Urothelium cell line (cell line): ENCODE data around the gene PRG3.
"Not testable (repeated sequence)": the region's sequence is repeated elsewhere in the genome, so short reads cannot be mapped to it uniquely, and the experiment has no call there.

Experiments used
- DNase-seq: peaks from one replicate; pipeline ENCODE4 v3.0.0; 2011; ENCODE audit warnings: low spot score, mixed read lengths
- FAIRE-seq: peaks from 2 replicates; lab custom pipeline; 2011; peaks lifted over from hg19 to GRCh38; lab: Jason Lieb, UNC

Gene PRG3

DNA sequence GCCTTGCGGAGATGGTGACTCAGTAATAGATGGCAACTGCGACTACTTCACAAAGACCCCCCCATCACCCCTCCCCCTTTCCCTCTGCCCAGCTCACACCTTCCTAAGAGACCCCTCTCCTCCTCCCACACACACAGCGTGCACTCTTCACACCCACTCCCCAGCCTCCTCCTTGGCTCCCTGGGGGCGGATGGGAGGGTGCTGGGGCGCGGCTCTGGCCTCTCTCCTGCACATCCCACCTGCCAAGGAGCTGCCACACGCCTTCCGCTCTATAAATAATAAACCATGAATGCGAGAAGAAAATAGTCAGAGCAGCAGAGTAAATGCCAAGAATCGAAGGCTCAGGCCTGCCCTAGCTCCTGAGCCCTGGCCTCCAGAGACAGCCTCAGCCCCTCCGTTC, 38.2 kb downstream of the PRG3 start:
- FAIRE-seq (no peak), DNase-seq (no peak)

DNA sequence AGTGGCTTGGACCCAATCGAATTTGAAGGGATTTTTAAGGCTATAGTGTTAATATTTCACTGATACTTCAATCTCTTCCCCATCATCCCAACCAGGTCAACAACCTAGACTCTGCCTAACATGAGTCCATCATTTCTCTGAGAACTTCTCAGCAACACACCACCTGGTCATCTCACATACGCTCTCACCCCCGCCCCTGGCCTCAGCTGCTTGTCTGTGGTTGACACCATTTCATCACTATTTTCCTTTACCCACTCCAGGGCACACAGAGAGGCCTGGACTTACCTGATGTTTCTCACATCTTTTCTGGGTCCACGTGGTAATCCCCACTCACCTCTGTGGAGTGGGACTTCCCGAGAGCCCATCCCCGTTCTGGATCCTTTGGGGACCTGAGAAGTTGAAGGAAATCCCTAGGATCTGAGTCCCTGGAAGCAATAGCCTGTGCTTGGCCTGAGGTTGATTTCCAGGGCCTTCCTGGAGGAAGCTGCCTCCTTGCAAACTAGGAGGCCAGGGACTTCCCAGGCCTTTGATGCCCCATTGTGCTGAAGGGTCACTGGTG, 39.6 kb downstream of the PRG3 start:
- DNase-seq: no peak
- no peak for FAIRE-seq

DNA sequence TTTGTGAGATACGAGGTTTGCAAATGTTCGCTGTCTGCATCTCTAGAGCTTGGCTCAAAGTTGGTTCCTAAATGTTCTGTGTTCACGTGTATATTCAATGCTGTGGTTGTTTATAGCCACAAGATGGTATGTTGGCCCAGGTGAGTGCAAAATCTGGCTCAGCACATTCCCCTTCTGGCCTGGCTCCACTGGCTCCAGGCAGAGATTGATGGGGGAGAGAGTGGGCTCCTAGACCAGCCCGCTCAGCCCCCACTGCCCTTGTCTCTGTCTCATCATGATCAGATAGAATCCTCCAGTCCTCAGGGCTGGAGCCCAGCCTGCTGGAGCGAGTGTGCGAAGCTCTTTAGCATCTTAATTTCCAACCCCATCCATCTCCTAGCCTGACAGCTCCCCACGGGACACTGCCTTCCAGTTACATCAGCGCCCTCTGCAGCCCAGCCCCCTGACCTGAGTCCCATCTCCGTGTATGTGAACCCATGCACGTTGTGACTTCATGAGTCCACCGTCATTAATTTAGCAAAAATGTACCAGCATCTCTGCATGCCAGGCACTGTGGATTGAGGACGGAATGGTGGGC, 40.8 kb downstream of the PRG3 start:
- FAIRE-seq: no peak
- DNase-seq: no peak

DNA sequence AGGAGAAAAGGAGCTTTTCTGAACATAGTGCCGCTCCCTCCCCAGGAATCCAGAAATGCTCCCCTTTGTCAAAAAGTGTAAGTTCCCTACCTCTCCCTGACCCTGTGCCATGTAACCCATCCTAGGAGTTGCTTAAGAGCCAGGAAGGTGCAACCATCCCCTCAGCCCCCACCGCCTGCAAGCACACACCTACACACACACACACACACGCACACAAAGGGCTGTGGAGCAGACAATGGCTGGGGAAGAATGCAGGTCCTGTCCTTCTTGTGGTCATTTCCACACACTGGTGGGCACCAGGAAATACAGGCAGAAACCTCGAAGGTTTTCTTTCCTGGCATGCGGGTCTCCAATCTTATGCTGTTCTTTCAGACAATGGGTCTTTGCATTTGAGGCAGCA, 41.6 kb downstream of the PRG3 start:
- FAIRE-seq (no peak), DNase-seq (no peak)

DNA sequence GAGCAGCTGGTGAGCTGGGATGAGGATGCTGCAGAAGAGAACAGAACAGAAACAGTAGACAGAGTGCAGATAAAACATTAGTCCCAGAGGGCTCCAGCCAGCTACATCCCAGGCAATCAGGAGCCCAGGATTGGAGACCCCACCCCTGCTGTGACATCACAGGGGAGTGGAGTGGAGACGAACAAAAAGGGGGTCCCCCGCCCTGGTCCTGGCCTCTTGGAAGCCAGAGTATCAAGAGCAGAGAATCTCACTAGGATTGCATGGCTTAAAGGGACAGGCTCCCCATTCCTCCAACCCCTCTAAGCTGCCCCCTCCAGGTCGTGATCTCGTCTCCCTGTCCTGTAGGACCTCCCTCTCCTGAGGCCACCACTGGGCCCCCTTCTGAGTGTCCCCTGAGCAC, 42.8 kb downstream of the PRG3 start, which contains the start of gene P2RX3:
P2RX3 (plus strand) TSS at position 211 of the 400 bp plus-strand sequence. CDS start 199 bp downstream, outside the sequence.
- FAIRE-seq (no peak), DNase-seq (no peak)

DNA sequence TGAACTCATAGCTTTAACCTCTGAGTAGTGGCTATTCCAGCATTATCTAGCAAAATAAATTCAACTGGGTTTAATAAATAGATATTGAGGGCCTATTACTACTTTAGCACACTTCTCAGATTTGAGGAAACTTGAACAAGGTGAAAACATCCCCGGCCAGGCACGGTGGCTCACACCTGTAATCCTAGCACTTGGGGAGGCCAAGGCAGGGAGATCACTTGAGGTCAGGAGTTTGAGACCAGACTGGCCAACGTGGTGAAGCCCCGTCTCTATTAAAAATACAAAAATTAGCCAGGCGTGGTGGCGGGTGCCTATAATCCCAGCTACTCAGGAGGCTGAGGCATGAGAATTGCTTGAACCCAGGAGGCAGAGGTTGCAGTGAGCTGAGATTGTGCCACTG, 44.1 kb downstream of the PRG3 start:
- not testable (repeated sequence) for FAIRE-seq, DNase-seq

DNA sequence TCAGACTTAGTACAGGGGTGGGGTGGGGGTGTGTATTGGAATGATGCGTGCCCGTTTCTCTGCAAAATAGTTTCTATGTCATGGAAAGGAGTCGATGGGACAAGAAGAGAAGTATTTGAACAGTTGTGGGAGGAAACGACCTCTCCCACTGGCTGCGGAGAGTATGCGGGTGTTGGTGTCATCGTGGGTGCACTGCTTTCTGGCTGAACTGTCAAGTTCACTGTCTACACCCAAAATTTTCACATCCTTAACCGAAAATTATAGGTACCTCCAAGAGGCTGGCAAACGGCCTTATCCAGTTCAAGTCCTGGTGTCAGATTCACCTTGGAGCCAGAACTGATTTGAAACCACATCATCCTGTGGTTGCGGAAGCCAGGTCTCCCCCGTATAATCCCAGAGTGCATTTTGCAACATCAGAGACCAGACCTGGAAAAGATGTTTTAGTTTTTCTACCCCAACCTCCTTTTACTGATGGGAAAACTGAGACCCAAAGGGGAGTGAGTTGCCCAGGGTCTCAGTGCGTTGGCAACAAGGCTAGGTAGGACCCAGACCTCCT, 44.8 kb downstream of the PRG3 start:
- FAIRE-seq: no peak

DNA sequence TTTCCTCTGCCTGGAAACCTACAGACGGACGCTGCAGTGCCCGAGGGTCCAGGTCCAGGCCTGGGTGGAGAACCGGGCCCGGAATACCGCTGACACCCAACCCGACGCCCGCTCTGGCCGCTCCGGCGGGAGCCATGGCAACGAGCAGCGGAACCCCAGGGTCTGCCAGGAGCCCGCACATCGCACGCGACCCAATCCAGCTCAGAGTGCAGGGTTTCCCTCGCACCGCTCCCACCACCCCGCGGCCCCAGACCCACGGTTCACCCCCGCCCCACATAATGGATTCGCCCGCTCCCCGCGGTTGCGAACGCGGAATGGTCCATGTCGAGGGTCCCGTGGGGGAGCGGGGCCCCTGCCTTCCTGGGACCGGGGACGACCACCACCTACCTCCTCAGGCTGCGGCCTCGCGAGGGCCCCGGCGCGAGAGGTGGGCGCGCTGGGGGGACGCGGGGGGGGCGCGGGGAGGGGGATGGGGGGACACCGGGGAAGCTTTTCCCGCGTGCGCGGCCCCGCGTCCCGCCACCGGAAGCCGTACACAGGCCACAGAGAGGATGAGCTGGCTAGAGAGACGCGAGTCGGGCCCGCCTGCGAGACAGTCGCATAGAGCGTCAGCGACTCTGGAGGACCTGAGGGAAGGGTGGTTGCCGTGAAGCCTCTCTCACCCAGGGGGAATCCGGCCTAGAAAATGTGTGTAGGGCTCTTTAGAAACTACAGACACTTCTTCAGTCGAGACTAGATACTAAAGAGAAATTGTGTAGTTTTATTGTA, 45.4 kb downstream of the PRG3 start, which contains the start of gene SSRP1:
SSRP1 (minus strand) TSS at position 550 of the 768 bp plus-strand sequence. CDS start 771 bp downstream, outside the sequence.
- DNase-seq (peak; percentile 94), FAIRE-seq (no peak)

More for the DNA sequence above, 44.8 kb downstream of the PRG3 start:
- DNase-seq: peak; percentile 10

DNA sequence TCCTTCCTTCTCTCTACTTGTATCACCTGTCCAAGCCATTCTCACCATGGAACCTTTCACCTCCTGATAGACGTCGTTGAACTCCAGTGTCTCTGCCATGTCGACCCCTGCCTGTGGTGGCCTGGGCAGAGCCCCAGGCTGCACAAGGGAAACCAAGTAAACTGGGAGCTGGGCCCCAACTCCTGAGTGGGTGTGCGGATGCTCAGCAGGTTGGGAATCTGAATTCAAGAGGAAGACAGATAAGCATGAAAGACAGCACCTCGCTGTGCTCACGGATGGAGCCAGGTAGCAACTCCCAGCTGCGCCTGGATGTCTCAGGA, 46.0 kb downstream of the PRG3 start:
- no peak for FAIRE-seq
- no peak for DNase-seq

DNA sequence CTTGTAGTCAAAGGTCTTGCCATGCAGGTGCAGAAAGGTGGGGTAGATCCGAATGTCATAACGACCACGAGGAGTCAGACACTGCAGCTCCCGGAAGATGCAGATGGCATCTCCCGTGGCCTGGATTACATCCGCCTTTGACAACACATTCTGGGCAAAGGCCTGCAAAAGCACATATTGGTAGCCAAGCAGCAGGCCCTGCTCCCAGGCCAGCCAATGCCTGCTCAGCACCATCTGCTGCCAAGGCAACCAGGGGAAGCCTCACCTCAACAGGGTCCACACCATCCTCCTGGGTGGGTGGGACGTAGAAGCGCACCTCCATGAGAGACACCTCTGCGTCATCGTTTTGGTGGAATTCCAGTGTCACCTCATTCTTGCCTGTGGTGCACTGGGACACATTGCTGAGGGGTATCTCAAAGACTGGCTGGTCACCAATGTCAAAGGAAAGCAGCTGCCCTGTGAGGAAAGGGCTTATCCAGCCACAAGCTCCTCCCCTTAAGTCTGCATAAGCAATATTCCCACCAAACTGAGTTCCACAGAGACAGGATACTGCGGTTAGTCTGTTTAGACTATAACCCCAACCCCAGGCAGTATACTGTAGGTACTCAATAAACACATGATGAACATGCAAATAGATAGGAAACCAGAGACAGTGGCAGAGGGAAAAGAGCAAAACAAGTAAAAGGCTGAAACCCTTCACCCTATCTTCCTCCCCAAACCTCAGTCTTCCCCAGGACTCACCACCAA, 48.1 kb downstream of the PRG3 start:
- FAIRE-seq (no peak), DNase-seq (no peak)

DNA sequence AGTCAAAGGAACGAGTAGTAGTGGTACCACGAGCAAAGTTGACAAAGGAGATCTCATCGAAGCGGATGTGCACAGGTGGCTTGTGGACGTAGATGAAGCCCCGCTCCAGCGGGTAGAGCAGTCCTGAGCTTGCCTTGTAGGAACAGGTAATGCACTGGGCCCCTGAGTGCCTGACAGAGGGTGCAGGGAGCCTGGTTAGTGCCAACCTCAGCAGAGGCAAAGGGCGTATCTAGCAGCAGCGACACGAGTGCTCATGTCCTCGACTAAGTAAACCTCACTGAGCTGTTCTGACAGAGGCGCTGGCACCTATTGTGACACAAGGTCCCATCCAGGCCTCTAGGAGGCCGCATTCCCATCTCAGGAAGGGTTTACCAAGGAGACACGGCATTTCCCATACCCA, 49.2 kb downstream of the PRG3 start:
- DNase-seq: no peak
- FAIRE-seq: no peak

DNA sequence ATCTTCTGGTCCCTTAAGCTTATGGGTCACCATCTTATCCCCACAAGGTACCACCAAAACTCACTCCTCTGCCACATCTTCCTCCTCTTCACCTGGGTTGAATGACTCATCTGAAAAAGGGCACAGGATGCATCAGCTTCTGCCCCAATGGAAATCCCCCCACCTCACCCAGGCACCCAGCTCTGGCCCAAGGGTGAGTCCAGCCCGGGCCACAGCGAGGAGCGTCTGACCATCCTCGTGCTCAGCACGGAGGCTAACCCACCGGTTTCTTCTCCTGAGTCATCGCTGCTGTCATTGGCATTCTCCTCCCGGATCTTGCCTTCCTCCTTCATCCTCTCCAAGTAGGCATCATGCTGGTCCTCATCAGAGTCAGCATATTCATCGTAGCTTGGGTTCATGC, 50.9 kb downstream of the PRG3 start:
- FAIRE-seq: peak; percentile 17
- no peak for DNase-seq

DNA sequence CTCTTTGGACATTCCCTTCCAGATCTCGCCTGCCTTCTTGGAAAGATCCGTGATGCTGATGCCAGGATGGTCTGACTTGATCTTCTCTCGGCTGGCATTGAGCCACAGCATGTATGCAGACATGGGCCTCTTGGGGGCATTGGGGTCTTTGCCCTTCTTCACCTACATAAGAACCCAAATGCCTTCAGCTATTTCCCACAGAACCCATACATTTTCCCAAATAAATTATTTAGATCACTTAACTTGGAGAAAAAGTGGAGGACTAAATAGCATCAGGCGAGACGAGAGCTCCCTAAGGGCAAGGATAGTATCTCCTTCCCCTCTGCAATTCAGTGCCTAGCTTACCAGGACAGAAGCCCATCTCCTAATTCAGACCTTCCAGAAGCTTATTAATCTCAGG, 53.2 kb downstream of the PRG3 start:
- DNase-seq: no peak
- no peak for FAIRE-seq
